Epithelial cell of esophagus (primary cell): ENCODE data around the gene RREB1.

Source experiments
- DNase-seq: peaks from one replicate; pipeline ENCODE4 v3.0.0; 2010; ENCODE audit warnings: low read depth
- H3K4me3 ChIP-seq: 2 replicates; pipeline ENCODE4 v1.5.1; 2011; ENCODE audit warnings: mild to moderate bottlenecking, low read length, control low read depth
- TF ChIP-seq, protein P1 (sequence below): IDR thresholded peaks from 2 replicates; pipeline ENCODE4 v1.5.1; 2011; ENCODE audit warnings: low read depth, mild to moderate bottlenecking, low read length, control low read depth, inconsistent platforms; ENCODE audit not compliant: insufficient read depth; ENCODE audit errors: missing control alignments

Gene RREB1

DNA sequence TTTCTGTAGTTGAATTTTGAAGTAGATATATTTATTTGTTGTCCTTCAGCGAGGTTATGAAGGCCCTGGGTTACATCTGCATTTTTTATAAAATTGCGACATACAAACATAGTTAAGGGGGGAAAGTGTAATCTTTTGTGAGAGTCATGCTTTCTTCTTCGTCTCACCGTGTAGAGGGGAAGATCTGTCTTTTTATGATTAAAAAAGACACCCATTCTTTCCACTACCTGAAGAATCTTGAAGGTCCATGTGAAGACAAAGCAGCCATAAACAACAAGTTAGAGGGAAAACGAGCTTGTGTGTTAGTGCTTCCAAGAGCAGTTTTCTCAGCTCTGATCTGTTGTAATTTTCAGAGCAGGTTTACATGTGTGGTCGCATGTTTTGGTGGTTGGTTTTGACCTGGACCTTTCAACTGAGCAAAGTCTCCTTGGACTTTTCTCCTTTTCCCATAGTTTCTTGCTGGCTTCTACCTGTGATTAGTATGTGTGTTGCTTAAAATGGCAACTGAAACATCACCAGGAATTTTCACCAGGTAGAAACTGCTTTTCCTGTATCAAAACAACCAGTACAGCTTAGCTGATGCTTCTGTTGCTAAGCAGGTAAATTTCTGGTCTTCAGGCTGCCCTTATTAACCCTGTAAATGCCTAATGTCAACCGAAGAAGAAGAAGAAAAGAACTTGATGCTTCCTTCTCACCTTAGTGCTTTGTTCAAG lies 37.3 kb downstream of the RREB1 start:
- DNase-seq = peak; percentile 68
- TF ChIP-seq, protein P1, sequence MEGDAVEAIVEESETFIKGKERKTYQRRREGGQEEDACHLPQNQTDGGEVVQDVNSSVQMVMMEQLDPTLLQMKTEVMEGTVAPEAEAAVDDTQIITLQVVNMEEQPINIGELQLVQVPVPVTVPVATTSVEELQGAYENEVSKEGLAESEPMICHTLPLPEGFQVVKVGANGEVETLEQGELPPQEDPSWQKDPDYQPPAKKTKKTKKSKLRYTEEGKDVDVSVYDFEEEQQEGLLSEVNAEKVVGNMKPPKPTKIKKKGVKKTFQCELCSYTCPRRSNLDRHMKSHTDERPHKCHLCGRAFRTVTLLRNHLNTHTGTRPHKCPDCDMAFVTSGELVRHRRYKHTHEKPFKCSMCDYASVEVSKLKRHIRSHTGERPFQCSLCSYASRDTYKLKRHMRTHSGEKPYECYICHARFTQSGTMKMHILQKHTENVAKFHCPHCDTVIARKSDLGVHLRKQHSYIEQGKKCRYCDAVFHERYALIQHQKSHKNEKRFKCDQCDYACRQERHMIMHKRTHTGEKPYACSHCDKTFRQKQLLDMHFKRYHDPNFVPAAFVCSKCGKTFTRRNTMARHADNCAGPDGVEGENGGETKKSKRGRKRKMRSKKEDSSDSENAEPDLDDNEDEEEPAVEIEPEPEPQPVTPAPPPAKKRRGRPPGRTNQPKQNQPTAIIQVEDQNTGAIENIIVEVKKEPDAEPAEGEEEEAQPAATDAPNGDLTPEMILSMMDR = no peak
- no peak overlapping the region for H3K4me3 ChIP-seq

DNA sequence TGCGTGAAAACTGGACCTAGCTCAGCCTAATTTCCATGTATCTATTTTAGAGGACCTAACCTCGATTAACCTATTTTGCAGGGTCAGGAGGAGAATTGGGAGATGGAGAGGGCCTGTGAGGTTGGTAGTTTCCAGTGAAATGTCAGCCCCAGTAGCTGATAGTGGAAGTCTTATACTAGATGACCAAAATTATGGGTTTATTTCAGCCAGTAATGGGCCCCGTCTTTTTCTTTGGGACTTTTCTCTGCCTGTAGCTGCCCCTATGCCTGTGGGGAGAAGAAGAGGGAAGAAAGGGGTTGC lies 37.8 kb downstream of the RREB1 start:
- no peak for DNase-seq
- TF ChIP-seq, protein P1 = no peak
- H3K4me3 ChIP-seq = no peak overlapping the region

DNA sequence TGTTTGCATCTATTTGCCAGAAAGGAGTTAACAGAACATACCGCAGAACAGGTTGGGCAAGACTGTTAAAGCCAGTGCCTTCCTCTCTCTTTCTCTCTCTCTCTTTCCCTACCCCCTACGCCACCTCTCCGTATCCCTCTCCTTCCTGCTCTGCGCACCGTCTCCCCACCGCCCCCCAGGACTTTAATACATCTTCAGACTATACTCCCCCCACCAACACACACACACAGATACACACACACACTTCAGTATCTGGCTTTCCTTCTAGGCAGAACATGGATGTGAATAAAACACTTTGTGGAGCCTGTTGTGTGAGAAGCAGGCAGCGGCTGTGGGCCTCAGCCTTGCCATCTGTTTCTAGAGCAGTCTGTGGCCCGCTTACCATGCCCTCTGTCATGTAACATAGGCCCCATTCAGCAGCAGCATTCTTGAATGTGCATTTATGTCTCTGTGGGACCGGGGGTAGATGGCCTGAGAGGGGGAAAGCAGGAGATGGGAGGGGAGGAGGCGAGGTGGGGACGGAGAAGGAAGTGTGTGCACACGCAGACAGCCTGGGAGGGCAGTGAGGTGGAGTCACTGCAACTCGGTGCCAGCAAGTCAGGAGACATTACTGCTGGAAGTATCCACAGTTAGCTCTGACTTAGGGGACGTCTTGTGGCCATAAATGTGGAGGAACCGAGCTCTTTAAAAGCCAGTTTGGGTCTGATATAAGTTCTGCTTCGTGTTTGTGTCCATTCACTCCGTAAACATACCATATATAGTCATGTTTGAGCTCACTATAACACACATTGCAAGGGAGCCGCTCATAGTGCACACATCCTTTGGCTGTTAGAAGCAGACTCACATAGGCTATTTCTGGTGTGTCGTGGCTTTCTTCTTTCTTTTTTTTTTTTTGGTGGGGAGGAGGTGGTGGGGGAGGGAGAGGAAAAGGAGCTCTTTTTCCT lies 38.4 kb downstream of the RREB1 start:
- peak overlapping the region; percentile 11 for H3K4me3 ChIP-seq

DNA sequence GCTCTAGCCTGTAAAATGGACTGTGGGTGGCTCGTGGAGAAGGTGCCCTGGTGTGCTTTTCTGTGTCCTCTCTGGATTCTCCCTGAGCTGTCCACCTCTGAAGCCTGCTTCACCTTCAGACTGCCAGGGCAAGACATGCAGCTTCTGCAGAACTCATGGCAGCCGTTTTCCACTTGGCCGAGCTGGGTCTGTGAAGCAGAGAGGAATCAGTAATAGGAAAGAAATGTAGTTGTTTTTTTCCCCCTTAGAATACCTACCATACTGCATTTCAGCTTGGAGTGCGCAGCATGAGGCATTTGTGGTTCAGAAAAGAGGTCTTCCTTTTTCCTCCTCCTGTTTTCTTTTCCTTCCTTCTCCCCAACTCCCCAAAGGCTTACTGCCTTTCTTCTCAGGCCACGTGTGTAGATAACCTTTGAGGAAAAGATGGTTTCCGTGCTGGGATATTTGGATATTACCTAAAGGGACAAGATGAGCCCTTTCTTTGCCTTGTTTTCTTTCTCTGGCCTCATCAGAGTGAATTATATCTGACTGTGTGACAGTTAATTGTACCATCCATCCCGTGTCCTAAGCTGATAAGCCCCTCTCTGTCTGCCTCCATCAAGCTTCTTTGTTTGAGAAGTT lies 39.4 kb downstream of the RREB1 start:
- no peak overlapping the region for H3K4me3 ChIP-seq
- DNase-seq = no peak

More for the DNA sequence above, 38.4 kb downstream of the RREB1 start:
- peak; percentile 78 for DNase-seq
- TF ChIP-seq, protein P1 = no peak

DNA sequence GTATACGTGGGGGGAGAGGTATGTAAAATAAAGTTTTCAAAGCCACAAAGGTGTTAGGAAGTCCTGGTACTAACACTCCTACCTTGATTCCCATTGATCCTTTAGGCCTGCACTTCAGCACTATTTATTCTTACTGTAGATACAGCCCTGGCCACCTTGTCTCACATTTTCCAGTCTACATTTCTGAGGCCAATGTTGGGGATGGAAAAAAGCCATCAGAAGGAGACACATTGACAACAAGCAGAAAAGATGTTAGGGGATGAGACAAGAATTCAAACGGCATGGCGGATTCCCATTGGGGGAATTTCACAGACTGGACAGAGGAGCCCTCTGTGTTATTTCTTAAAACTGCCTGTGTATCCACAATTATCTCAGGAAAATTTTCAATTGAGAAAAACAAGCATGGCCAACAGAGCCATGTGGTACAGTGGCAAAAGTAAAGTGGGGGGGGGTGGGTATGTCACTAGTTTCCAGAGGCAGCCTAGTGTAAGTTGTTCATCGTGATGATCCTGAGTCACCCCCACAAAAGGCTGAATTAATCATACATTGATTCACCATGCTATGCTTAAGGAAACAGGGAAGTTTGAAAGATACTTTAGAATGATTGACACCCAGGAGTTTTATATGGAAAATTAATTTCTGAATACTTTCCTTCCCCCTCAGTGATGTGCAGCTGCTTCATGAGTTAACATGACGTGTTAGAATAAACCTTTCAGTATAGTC lies 40.5 kb downstream of the RREB1 start:
- peak; percentile 92 for DNase-seq
- no peak overlapping the region for H3K4me3 ChIP-seq
- TF ChIP-seq, protein P1 = no peak

More for the DNA sequence above, 39.4 kb downstream of the RREB1 start:
- TF ChIP-seq, protein P1 = no peak

DNA sequence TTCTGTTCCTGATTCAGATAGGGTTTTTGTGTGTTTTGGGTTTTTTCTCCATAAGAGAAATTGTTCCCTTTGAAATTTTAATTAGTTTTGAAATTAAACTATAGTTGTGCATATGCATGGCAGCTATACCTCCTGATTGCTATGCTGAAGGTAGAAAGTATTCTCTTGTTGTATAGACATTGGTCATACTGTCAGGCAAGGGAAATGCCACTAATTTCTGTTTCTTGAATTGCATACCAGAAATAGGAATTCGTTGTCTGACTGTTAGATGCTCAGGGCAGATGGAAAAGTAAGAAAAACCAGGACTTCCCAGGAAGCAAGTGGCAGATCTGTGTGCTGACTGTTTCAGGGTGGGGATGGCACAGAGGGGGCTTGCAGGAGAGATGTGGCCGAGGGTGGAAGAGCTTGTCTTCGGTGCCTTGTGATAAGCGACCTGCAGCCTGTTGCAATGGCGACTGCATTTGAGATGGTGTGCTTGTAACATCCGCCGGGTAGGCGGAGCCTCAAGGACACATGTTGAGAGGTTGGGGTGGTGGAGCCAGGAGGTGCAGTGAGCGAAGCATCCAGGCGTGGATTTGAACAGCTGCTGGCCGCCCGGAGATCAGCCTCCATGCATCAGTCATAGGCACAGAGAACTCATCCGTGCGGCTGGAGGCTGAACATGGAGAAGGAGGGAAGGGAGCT lies 42.8 kb downstream of the RREB1 start:
- DNase-seq = no peak
- H3K4me3 ChIP-seq = no peak overlapping the region
- TF ChIP-seq, protein P1 = no peak
